Thymus (tissue), 11 donors: ENCODE measurements around the gene PLCB1. TPM values are rescaled to one million over a fixed set of nuclear protein-coding genes. Genes with fewer than 3 reads are reported as not detected.
A peak's percentile ranks its signal among the peaks of the same experiment; 100 is the strongest.

Experiments
- DNase-seq, 9 donors: peaks; one replicate each; pipeline ENCODE4 v3.0.0-alpha.2; 2013; ENCODE audit warnings: low spot score in 9 of 9, low read depth in 6 of 9, missing footprints in 1 of 9
- H3K27ac ChIP-seq, 2 donors: one replicate each; pipeline ENCODE4 v1.5.1; 2013; ENCODE audit warnings: control low read depth in 1 of 2, low read depth in 1 of 2, low read length in 1 of 2, mild to moderate bottlenecking in 1 of 2, moderate library complexity in 1 of 2
- H3K27me3 ChIP-seq, 2 donors: one replicate each; pipeline ENCODE4 v1.5.1; 2013; ENCODE audit warnings: low read length in 1 of 2; ENCODE audit not compliant: control insufficient read depth in 2 of 2, insufficient read depth in 1 of 2
- H3K36me3 ChIP-seq, 2 donors: one replicate each; pipeline ENCODE4 v1.5.1; 2013; ENCODE audit warnings: low read length in 1 of 2, mild to moderate bottlenecking in 1 of 2, moderate library complexity in 1 of 2; ENCODE audit not compliant: control insufficient read depth in 2 of 2, insufficient read depth in 2 of 2
- H3K4me1 ChIP-seq, 2 donors: one replicate each; pipeline ENCODE4 v1.5.1; 2013; ENCODE audit warnings: low read length in 2 of 2; ENCODE audit not compliant: control insufficient read depth in 2 of 2, insufficient read depth in 2 of 2
- H3K4me3 ChIP-seq, 2 donors: one replicate each; pipeline ENCODE4 v1.5.1; 2013; ENCODE audit warnings: low read length in 2 of 2, control low read depth in 1 of 2, mild to moderate bottlenecking in 1 of 2
- H3K9me3 ChIP-seq, 2 donors: one replicate each; pipeline ENCODE4 v1.5.1; 2013; ENCODE audit warnings: low read length in 1 of 2, mild to moderate bottlenecking in 1 of 2; ENCODE audit not compliant: control insufficient read depth in 2 of 2, insufficient read depth in 1 of 2
- WGBS: extraction: QIAGEN DNeasy Blood & Tissue Kit; methylation state at CpG from one replicate; pipeline ENCODE4 v1.1.7; 2013; 5-methylcytosine and 5-hydroxymethylcytosine counted together
- polyA plus RNA-seq: library from polyadenylated mRNA; stranded (reverse); fragments of 200-250 nt; gene quantifications from one replicate; pipeline ENCODE4 v1.2.3, GENCODE V29; 2013
- total RNA-seq: library from RNA; stranded (reverse); fragments of 120-200 nt; gene quantifications from one replicate; pipeline ENCODE4 v1.2.4, GENCODE V29; 2013
- donor health status: healthy.

PLCB1 gene
- total and polyA plus RNA-seq, 2 donors: 4.1 to 4.7 TPM

DNA sequence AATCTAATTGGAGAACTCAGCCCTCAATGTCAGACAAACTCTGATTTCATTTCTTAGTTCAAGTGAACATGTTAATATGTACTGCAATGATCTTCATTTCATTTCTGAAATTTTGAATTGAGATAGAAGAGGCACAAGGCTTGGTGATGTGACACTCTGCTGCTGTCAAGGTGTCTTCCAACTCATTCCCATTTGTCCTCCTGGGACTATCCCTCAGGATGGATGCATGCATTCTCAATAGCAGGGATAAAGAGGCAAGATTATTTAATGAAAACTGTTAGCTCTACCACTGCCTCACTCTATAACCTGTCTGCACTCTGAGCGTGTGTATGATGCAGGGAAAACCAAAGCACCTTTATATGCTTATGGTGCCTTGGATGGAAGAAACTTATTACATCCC is 78.7 kb downstream of the PLCB1 start:
- Histone ChIP-seq H3K36me3 (no peaks in the 10 kb centered on the region), H3K4me3 (no peak overlapping the region), H3K9me3 (no peaks in the 10 kb centered on the region), H3K4me1 (peaks cover 14 to 21% of the 10 kb centered on the region in 2 donors), H3K27me3 (no peaks in the 10 kb centered on the region), H3K27ac (no peak overlapping the region)
- no peak for DNase-seq
- WGBS: 99% methylated on average over 1 of the region's 1 CpG

DNA sequence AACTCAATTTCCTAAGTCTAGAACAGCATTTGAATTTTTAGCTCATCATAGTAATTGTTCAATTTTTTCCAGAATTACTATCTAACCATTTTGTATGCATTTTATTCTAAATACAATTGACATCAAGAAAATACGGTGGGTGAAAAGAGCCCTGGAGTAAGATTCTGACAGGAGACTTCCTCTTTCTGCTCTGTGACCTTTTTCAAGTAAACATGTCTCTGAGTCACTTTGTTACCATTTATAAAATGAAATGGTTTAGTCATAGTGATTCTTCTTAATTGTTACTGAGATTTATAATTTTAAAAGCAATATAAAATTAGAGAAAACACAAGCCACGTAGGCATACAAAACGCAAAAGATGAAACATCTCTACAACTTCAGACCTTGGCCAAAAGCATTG is 80.2 kb downstream of the PLCB1 start:
- H3K27ac ChIP-seq: no peak overlapping the region
- DNase-seq: peak in 1 of 9 donors; percentile 5
- no peaks in the 10 kb centered on the region for H3K9me3 ChIP-seq
- peaks cover 14 to 21% of the 10 kb centered on the region in 2 donors for H3K4me1 ChIP-seq
- H3K27me3 ChIP-seq: no peaks in the 10 kb centered on the region
- no peak overlapping the region for H3K4me3 ChIP-seq
- WGBS: 89% methylated on average over 3 of the region's 3 CpGs
- no peaks in the 10 kb centered on the region for H3K36me3 ChIP-seq

DNA sequence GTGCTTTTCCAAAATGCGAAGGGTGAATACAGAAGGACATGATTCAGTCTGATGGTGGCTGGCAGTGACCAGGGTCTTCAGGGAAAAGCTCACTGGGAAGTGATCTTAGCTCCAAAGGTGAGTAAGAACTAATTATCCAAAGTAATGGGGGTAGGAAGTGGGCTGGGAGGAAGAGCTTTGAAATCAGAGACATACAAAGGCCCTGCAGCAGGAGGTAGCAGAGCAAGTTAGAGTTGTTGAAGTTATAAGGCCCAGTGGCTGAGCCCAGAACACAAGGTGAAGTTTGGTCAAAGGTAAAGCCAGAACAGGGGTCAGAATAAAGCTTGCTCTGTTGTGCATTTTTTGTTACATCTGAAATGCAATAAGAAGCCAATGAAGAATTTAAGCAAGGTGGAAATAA is 81.2 kb downstream of the PLCB1 start:
- Histone ChIP-seq H3K4me3 (no peak overlapping the region), H3K36me3 (no peaks in the 10 kb centered on the region), H3K4me1 (peaks cover 14 to 21% of the 10 kb centered on the region in 2 donors), H3K27me3 (no peaks in the 10 kb centered on the region), H3K27ac (peak overlapping the region in 1 of 2 donors; percentile 72), H3K9me3 (no peaks in the 10 kb centered on the region)
- WGBS: 100% methylated on average over 1 of the region's 1 CpG
- peak in 1 of 9 donors; percentile 11 for DNase-seq

DNA sequence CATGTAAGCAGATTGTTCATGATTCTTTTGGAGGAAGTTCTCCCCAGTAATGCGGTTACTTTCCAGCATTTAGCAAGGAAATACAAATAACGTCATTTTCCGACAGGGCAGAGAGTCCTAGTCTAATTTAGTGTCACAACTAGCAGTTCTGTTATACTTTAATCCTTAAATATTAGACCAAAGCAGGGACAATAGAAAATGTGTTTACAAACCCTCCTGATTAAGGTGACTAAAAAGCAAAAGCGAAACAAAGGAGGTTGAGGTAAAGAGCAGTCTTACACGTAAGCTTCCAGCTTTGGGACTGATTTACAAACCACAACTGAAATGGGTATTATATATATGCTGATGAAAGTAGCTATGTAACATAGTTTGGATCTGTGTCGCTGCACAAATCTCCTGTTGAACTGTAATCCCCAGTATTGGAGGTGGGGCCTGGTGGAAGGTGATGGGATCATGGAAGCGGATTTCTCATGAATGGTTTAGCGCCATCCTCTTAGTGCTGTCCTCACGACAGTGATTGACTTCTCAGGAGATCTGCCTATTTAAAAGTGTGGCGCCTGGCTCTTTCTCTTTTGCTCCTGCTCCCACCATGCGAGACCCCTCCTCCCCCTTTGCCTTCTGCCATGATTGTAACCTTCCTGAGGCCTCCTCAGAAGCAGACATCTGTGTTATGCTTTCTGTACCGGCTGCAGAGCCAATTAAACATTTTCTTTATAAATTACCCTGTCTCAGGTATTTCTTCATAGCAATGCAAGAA is 81.9 kb downstream of the PLCB1 start:
- Histone ChIP-seq H3K9me3 (no peaks in the 10 kb centered on the region), H3K27me3 (no peaks in the 10 kb centered on the region), H3K36me3 (no peaks in the 10 kb centered on the region), H3K4me1 (peaks cover 14 to 21% of the 10 kb centered on the region in 2 donors), H3K27ac (peak overlapping the region; percentile 71 to 72), H3K4me3 (peak overlapping the region; percentile 21 to 49)
- DNase-seq: peak in 8 of 9 donors; percentile 17 to 71 (median 28)
- 34% methylated on average over 12 of the region's 12 CpGs for WGBS

DNA sequence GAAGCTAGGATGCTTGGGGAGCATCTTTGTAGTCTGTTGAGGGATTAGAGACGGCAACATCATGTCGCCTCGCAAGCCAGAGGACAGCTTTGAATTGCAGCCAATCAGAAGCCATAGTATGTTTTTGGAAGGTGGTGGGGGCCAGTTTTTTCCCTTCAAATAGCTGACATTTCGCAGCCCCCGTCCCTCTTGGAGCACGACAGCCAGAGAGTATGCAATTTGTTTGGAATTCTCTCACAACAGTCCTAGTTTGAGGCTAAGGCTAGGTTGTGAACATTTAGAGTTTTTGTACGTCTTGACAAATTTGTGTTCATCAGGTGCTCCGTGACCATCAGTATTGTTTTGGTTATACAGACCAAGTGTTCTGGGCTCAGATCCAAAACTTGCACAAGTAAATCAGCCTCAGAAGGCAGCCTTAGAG is 83.3 kb downstream of the PLCB1 start:
- peaks cover 14 to 21% of the 10 kb centered on the region in 2 donors for H3K4me1 ChIP-seq
- no peaks in the 10 kb centered on the region for H3K9me3 ChIP-seq
- no peak overlapping the region for H3K27ac ChIP-seq
- no peak overlapping the region for H3K4me3 ChIP-seq
- no peak for DNase-seq
- H3K27me3 ChIP-seq: no peaks in the 10 kb centered on the region
- H3K36me3 ChIP-seq: no peaks in the 10 kb centered on the region
- 80% methylated on average over 8 of the region's 8 CpGs for WGBS

DNA sequence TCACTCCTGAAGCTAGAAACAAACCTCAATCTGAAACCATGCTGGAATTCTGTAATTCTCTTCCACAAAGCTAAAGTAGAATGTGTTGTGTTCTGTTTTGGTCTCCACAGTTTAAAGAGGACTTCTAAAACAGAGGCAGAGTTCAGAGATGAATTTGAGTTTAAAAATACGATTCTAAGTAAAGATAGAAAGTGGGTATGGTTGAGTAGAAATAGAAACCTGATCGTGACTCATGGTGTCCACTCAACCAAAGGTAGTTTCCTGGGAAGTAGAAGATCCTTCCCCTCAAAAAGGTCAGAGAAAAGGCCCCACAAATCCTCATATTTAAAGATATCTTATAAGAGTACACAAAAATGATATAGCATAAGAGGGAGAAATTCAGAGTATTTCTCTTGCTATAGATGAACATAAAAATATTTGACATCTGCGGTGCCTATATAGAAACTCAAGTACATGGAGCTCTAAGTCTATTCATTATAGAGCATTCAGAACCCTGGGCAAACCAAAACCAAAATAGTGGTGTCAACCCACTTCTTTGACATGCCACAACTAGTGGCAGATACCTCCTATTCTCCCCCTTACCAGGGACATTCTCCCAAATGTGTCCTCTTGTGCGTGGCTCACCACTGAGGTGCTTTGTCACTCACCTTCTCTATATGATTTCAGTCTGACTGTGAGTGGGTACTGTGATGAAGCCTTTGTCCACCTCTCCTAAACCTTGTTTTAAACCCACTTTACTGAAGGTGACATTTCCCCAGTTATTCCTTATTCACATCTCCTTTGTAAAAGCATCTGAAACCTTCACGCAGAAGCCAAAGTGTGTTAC is 84.5 kb downstream of the PLCB1 start:
- Histone ChIP-seq H3K27me3 (no peaks in the 10 kb centered on the region), H3K27ac (no peak overlapping the region), H3K9me3 (no peaks in the 10 kb centered on the region), H3K4me1 (peaks cover 14 to 21% of the 10 kb centered on the region in 2 donors), H3K36me3 (no peaks in the 10 kb centered on the region), H3K4me3 (no peak overlapping the region)
- DNase-seq: no peak
- WGBS: 96% methylated on average over 5 of the region's 5 CpGs

DNA sequence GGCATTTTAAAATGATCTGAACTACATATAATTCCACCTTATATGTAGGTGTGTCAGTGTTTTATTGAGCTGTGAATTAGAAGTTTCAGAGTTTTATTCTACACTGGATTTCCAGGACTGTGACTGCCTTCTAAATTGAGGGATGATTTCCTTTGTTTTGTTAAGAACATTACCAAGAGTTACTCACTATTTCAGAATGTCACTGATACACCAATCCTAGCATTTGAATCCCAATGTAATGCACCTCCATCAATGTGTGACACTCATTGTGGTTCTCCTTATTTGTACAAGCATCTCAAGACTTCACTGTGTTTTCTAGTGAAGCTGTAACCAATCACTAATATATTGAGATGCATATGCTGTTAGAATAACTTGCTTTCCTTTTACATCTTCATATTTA is 86.8 kb downstream of the PLCB1 start:
- Histone ChIP-seq H3K27ac (no peak overlapping the region), H3K27me3 (no peaks in the 10 kb centered on the region), H3K4me3 (no peak overlapping the region), H3K4me1 (peaks cover 9 to 15% of the 10 kb centered on the region in 2 donors), H3K9me3 (no peaks in the 10 kb centered on the region), H3K36me3 (no peaks in the 10 kb centered on the region)
- no peak for DNase-seq

DNA sequence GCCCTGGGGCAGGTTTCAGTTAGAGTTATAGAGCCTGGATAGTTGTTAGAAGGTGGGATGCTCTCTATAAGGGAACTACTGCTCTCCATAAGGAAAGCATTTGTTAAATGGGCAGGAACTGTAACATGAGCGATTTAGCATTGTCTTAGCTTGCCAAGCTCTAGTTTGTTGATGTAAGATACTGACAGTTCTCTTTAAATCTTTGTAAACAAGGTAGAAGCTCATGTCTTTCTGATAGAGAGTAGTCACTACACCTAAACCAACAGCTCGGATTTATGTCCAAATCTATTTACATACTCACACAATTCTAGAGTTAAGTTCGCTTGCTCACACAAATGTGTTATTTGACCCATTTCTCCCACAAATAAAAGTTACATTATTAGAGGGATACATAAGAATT is 87.3 kb downstream of the PLCB1 start:
- no peak for DNase-seq
- Histone ChIP-seq H3K36me3 (no peaks in the 10 kb centered on the region), H3K27ac (no peak overlapping the region), H3K27me3 (no peaks in the 10 kb centered on the region), H3K9me3 (no peaks in the 10 kb centered on the region), H3K4me1 (peaks cover 4 to 10% of the 10 kb centered on the region in 2 donors), H3K4me3 (no peak overlapping the region)
- WGBS: 64% methylated on average over 3 of the region's 3 CpGs

DNA sequence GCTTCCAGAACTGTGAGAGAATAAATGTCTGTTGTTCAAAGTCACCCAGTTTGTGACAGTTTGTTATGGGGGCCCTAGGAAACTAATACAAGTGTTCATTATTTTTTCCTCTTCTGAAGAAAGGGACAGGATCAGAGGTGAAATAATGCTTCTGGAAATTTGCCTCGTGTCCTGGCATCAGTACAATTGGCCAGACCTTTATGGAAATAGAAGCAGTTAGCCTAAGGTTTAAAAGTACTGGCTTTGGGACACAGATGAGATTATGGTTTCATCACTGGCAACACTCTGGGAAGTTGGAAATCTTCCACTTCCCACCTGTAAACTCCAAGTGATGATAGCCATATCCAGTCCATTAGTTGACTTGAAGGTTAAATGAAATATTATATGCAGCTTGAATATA is 88.7 kb downstream of the PLCB1 start:
- Histone ChIP-seq H3K36me3 (no peaks in the 10 kb centered on the region), H3K27me3 (no peaks in the 10 kb centered on the region), H3K9me3 (no peaks in the 10 kb centered on the region), H3K4me3 (no peak overlapping the region), H3K27ac (no peak overlapping the region), H3K4me1 (no peaks in the 10 kb centered on the region)
- WGBS: 89% methylated on average over 1 of the region's 1 CpG
- DNase-seq: no peak
